Small intestine (tissue), 7 donors: ENCODE results near the gene SLC39A11. TPM values are rescaled to one million over a fixed set of nuclear protein-coding genes. Genes with fewer than 3 reads are reported as not detected.
"Not testable (repeated sequence)": the region's sequence is repeated elsewhere in the genome, so short reads cannot be mapped to it uniquely, and the experiment has no call there.

Experiments used
- DNase-seq, 2 donors: peaks; one replicate each; pipeline versions ENCODE4 v3.0.0 to v3.0.0-alpha.2; 2013
- FAIRE-seq: peaks from 2 replicates; lab custom pipeline; 2012; peaks lifted over from hg19 to GRCh38; lab: Jason Lieb, UNC
- H3K27ac ChIP-seq, 3 donors: one replicate each; pipeline ENCODE4 v1.5.1; 2013; ENCODE audit warnings: low read length in 2 of 3, mild to moderate bottlenecking in 2 of 3, control low read depth in 1 of 3, inconsistent platforms in 1 of 3, low read depth in 1 of 3, moderate library complexity in 1 of 3
- H3K27me3 ChIP-seq, 3 donors: one replicate each; pipeline ENCODE4 v1.6.1; 2013; ENCODE audit warnings: low read length in 3 of 3, inconsistent platforms in 1 of 3; ENCODE audit not compliant: control insufficient read depth in 3 of 3, insufficient read depth in 3 of 3
- H3K36me3 ChIP-seq, 3 donors: one replicate each; pipeline ENCODE4 v1.6.1; 2013; ENCODE audit warnings: low read length in 3 of 3, inconsistent platforms in 1 of 3, low read depth in 1 of 3, mild to moderate bottlenecking in 1 of 3, moderate library complexity in 1 of 3; ENCODE audit not compliant: control insufficient read depth in 3 of 3, insufficient read depth in 2 of 3
- H3K4me1 ChIP-seq, 3 donors: one replicate each; pipeline ENCODE4 v1.6.1; 2013; ENCODE audit warnings: low read length in 2 of 3, inconsistent platforms in 1 of 3, low read depth in 1 of 3, mild to moderate bottlenecking in 1 of 3, moderate library complexity in 1 of 3; ENCODE audit not compliant: control insufficient read depth in 3 of 3, insufficient read depth in 2 of 3
- H3K4me3 ChIP-seq, 3 donors: one replicate each; pipeline ENCODE4 v1.5.1; 2013; ENCODE audit warnings: low read length in 3 of 3, control low read depth in 1 of 3, inconsistent platforms in 1 of 3, low read depth in 1 of 3, mild to moderate bottlenecking in 1 of 3, moderate library complexity in 1 of 3
- H3K9me3 ChIP-seq, 2 donors: one replicate each; pipeline ENCODE4 v1.6.1; 2013; ENCODE audit warnings: low read depth in 1 of 2, low read length in 1 of 2; ENCODE audit not compliant: control insufficient read depth in 2 of 2, insufficient read depth in 1 of 2
- WGBS, 3 donors: extraction: QIAGEN DNeasy Blood & Tissue Kit; methylation state at CpG; one replicate each; pipeline ENCODE4 v1.1.7; 2013; 5-methylcytosine and 5-hydroxymethylcytosine counted together
- polyA plus RNA-seq, 4 donors: library from polyadenylated mRNA; stranded (reverse) in 3 of 4; unstranded in 1 of 4; fragments of 200-250 nt in 3 of 4; fragments of 120-200 nt in 1 of 4; gene quantifications; one replicate each; pipeline versions ENCODE4 v1.2.1 to v1.2.3, GENCODE V29; 2013
- donor health status: healthy with polysubstance abuse.
- donor health status: control.
- donor health status: control.
- donor health status: Bipolar disorder and iron deficiency.
- donor health status: healthy.

The SLC39A11 gene
- polyA plus RNA-seq, 4 donors = 2.7 to 53.7 (median 11.3) TPM

- WGBS, 3 donors = 87 to 90% (median 88%) methylated on average over 12 of the region's 12 CpGs
- FAIRE-seq (no peak), DNase-seq (no peak)
- Histone ChIP-seq H3K27me3 (peaks cover 0 to 2% (median 0%) of the 10 kb centered on the region in 3 donors), H3K4me3 (no peak overlapping the region), H3K36me3 (no peaks in the 10 kb centered on the region), H3K9me3 (peaks cover 0 to 5% of the 10 kb centered on the region in 2 donors), H3K4me1 (no peaks in the 10 kb centered on the region), H3K27ac (no peak overlapping the region)
Measured at GRCh38 chr17:73103641-73104335, 11.3 kb upstream of the SLC39A11 start.

- DNase-seq = no peak
Measured at GRCh38 chr17:73101031-73101430, 8.5 kb upstream of the SLC39A11 start.

GRCh38 chr17:73100363-73100762 lies 7.9 kb upstream of the SLC39A11 start:
- no peaks in the 10 kb centered on the region for H3K36me3 ChIP-seq
- 87 to 97% (median 90%) methylated on average over 2 of the region's 2 CpGs for WGBS, 3 donors
- no peak overlapping the region for H3K27ac ChIP-seq
- H3K4me1 ChIP-seq = no peaks in the 10 kb centered on the region
- DNase-seq (no peak), FAIRE-seq (no peak)
- peaks cover 0 to 2% (median 0%) of the 10 kb centered on the region in 3 donors for H3K27me3 ChIP-seq
- H3K4me3 ChIP-seq = no peak overlapping the region
- peaks cover 0 to 5% of the 10 kb centered on the region in 2 donors for H3K9me3 ChIP-seq

More at GRCh38 chr17:73101031-73101430, 8.5 kb upstream of the SLC39A11 start:
- no peak overlapping the region for H3K27ac ChIP-seq
- no peak overlapping the region for H3K4me3 ChIP-seq
- FAIRE-seq = no peak
- no peaks in the 10 kb centered on the region for H3K4me1 ChIP-seq
- H3K9me3 ChIP-seq = peaks cover 0 to 5% of the 10 kb centered on the region in 2 donors
- peaks cover 0 to 2% (median 0%) of the 10 kb centered on the region in 3 donors for H3K27me3 ChIP-seq
- no peaks in the 10 kb centered on the region for H3K36me3 ChIP-seq
- WGBS, 3 donors = 84 to 89% (median 88%) methylated on average over 6 of the region's 6 CpGs

- Histone ChIP-seq H3K27me3 (peaks cover 0 to 2% (median 0%) of the 10 kb centered on the region in 3 donors), H3K36me3 (no peaks in the 10 kb centered on the region), H3K4me1 (no peaks in the 10 kb centered on the region), H3K4me3 (no peak overlapping the region), H3K9me3 (no peaks in the 10 kb centered on the region), H3K27ac (no peak overlapping the region)
- FAIRE-seq = no peak
- DNase-seq = no peak
- WGBS, 3 donors = 60 to 73% (median 73%) methylated on average over 10 of the region's 10 CpGs
Measured at GRCh38 chr17:73099511-73099910, 7.0 kb upstream of the SLC39A11 start.

GRCh38 chr17:73098919-73099318 lies 6.4 kb upstream of the SLC39A11 start:
- Histone ChIP-seq H3K36me3 (no peaks in the 10 kb centered on the region), H3K9me3 (no peaks in the 10 kb centered on the region), H3K27me3 (no peaks in the 10 kb centered on the region), H3K27ac (no peak overlapping the region), H3K4me1 (no peaks in the 10 kb centered on the region), H3K4me3 (no peak overlapping the region)
- no peak for FAIRE-seq
- no peak for DNase-seq
- WGBS, 3 donors = 18 to 52% (median 27%) methylated on average over 5 of the region's 5 CpGs

GRCh38 chr17:73097973-73098765 lies 5.7 kb upstream of the SLC39A11 start:
- H3K4me1 ChIP-seq, FAIRE-seq, H3K36me3 ChIP-seq, H3K4me3 ChIP-seq, H3K9me3 ChIP-seq, H3K27ac ChIP-seq, H3K27me3 ChIP-seq, DNase-seq: not testable (repeated sequence)
- 72 to 79% (median 75%) methylated on average over 8 of the region's 8 CpGs for WGBS, 3 donors

GRCh38 chr17:73096866-73097265 lies 4.4 kb upstream of the SLC39A11 start:
- Histone ChIP-seq H3K9me3 (no peaks in the 10 kb centered on the region), H3K4me3 (no peak overlapping the region), H3K4me1 (peaks cover 0 to 2% (median 0%) of the 10 kb centered on the region in 3 donors), H3K36me3 (no peaks in the 10 kb centered on the region), H3K27me3 (no peaks in the 10 kb centered on the region), H3K27ac (no peak overlapping the region)
- WGBS, 3 donors = 82 to 85% (median 83%) methylated on average over 6 of the region's 6 CpGs
- FAIRE-seq (no peak), DNase-seq (no peak)

- DNase-seq (no peak), FAIRE-seq (no peak)
- Histone ChIP-seq H3K27ac (no peak overlapping the region), H3K9me3 (no peaks in the 10 kb centered on the region), H3K27me3 (no peaks in the 10 kb centered on the region), H3K4me3 (no peak overlapping the region), H3K36me3 (no peaks in the 10 kb centered on the region), H3K4me1 (peaks cover 0 to 7% (median 0%) of the 10 kb centered on the region in 3 donors)
- WGBS, 3 donors = 80 to 88% (median 87%) methylated on average over 6 of the region's 6 CpGs
Measured at GRCh38 chr17:73096211-73096610, 3.7 kb upstream of the SLC39A11 start.
